Keratinocyte (primary cell): ENCODE data around the gene SYT8. TPM values are rescaled to one million over a fixed set of nuclear protein-coding genes. Genes with fewer than 3 reads are reported as not detected.

ENCODE experiments used
- DNase-seq: peaks from one replicate; pipeline ENCODE4 v3.0.0-alpha.2; 2011; ENCODE audit warnings: low read depth, missing footprints, low spot score
- FAIRE-seq: peaks from 2 replicates; lab custom pipeline; 2011; peaks lifted over from hg19 to GRCh38; lab: Jason Lieb, UNC
- H2AFZ ChIP-seq: 2 replicates; pipeline ENCODE4 v1.6.0; 2012; ENCODE audit warnings: low read length, control low read depth, inconsistent platforms; ENCODE audit not compliant: control insufficient read depth
- H3K27ac ChIP-seq: 2 replicates; pipeline ENCODE4 v1.5.1; 2011; ENCODE audit warnings: low read length; ENCODE audit not compliant: control insufficient read depth, insufficient read depth
- H3K27me3 ChIP-seq: 3 replicates; pipeline ENCODE4 v1.6.0; 2011; ENCODE audit warnings: low read length; ENCODE audit not compliant: control insufficient read depth, insufficient read depth; ENCODE audit errors: extremely low read depth
- H3K36me3 ChIP-seq, 2 experiments: 2 replicates in 1 of 2; 3 replicates in 1 of 2; pipeline ENCODE4 v1.5.1; 2011; ENCODE audit warnings: low read length in 2 of 2, mild to moderate bottlenecking in 1 of 2; ENCODE audit not compliant: control insufficient read depth in 2 of 2, insufficient read depth in 2 of 2; ENCODE audit errors: extremely low read depth in 1 of 2
- H3K4me1 ChIP-seq: 3 replicates; pipeline ENCODE4 v1.5.1; 2011; ENCODE audit warnings: low read length; ENCODE audit not compliant: control insufficient read depth, insufficient read depth; ENCODE audit errors: extremely low read depth
- H3K4me2 ChIP-seq: 3 replicates; pipeline ENCODE4 v1.6.0; 2011; ENCODE audit warnings: low read depth, low read length; ENCODE audit not compliant: control insufficient read depth, insufficient read depth; ENCODE audit errors: extremely low read depth
- H3K4me3 ChIP-seq, 3 experiments: fragments of 200-600 bp in 1 of 3; sonication (generic) in 1 of 3; 2 replicates in 2 of 3; 3 replicates in 1 of 3; pipeline ENCODE4 v1.5.1; 2011 to 2016; ENCODE audit warnings: low read length in 3 of 3, mild to moderate bottlenecking in 3 of 3, control low read depth in 2 of 3, inconsistent platforms in 1 of 3, low read depth in 1 of 3, mixed read lengths in 1 of 3, mixed run types in 1 of 3, moderate library complexity in 1 of 3; ENCODE audit not compliant: control insufficient read depth in 2 of 3, insufficient read depth in 2 of 3; ENCODE audit errors: extremely low read depth in 1 of 3
- H3K79me2 ChIP-seq: 2 replicates; pipeline ENCODE4 v1.6.0; 2012; ENCODE audit warnings: low read length; ENCODE audit not compliant: control insufficient read depth, insufficient read depth
- H3K9ac ChIP-seq: 3 replicates; pipeline ENCODE4 v1.6.0; 2011; ENCODE audit warnings: low read length; ENCODE audit not compliant: control insufficient read depth, insufficient read depth; ENCODE audit errors: extremely low read depth
- H3K9me1 ChIP-seq: 3 replicates; pipeline ENCODE4 v1.6.0; 2011; ENCODE audit warnings: low read length; ENCODE audit not compliant: control insufficient read depth, insufficient read depth; ENCODE audit errors: extremely low read depth
- H3K9me3 ChIP-seq: 2 replicates; pipeline ENCODE4 v1.5.1; 2012; ENCODE audit warnings: low read depth, low read length; ENCODE audit not compliant: control insufficient read depth
- H4K20me1 ChIP-seq: 3 replicates; pipeline ENCODE4 v1.6.0; 2011; ENCODE audit warnings: low read length; ENCODE audit not compliant: control insufficient read depth, insufficient read depth; ENCODE audit errors: extremely low read depth
- CTCF ChIP-seq, 3 experiments: IDR thresholded peaks in 1 of 3; conservative IDR thresholded peaks in 1 of 3; optimal IDR thresholded peaks in 1 of 3; 2 replicates in 2 of 3; 3 replicates in 1 of 3; pipeline versions ENCODE3 to v1.5.1; 2011; ENCODE audit warnings: low read length in 3 of 3, mild to moderate bottlenecking in 3 of 3, moderate library complexity in 2 of 3, control low read depth in 1 of 3, inconsistent platforms in 1 of 3; ENCODE audit not compliant: insufficient read depth in 2 of 3; ENCODE audit errors: extremely low read depth in 1 of 3
- EZH2 ChIP-seq: IDR thresholded peaks from one replicate; pipeline ENCODE4 v1.6.1; 2012; ENCODE audit warnings: inconsistent platforms, mild to moderate bottlenecking, low read length, moderate library complexity
- dilution Hi-C: fragments of 300-500 bp; cut with MboI; formaldehyde crosslinking; loops from one replicate; pipeline ENCODE4 v1.7.0; 2020; ENCODE audit warnings: low sequenced_read_pairs; ENCODE audit not compliant: extremely low pct_ligation_motif_present
- polyA plus RNA-seq, 5 experiments: library from polyadenylated mRNA; depleted of rRNA in 3 of 5; stranded (reverse) in 3 of 5; stranded (forward) in 1 of 5; unstranded in 1 of 5; fragments of >200 nt; gene quantifications; 1 replicate in 1 of 5; 2 replicates in 3 of 5; 3 replicates in 1 of 5; pipeline versions ENCODE4 v1.2.1 to v1.2.3, GENCODE V29; 2011 to 2012; ENCODE audit warnings: missing spikeins in 2 of 5, low read depth in 1 of 5, low replicate concordance in 1 of 5

The SYT8 gene
- polyA plus RNA-seq, 1 donor (not counting 4 experiments of a cell fraction or from before 2014, with no cell fraction given): 19.3 TPM

DNA sequence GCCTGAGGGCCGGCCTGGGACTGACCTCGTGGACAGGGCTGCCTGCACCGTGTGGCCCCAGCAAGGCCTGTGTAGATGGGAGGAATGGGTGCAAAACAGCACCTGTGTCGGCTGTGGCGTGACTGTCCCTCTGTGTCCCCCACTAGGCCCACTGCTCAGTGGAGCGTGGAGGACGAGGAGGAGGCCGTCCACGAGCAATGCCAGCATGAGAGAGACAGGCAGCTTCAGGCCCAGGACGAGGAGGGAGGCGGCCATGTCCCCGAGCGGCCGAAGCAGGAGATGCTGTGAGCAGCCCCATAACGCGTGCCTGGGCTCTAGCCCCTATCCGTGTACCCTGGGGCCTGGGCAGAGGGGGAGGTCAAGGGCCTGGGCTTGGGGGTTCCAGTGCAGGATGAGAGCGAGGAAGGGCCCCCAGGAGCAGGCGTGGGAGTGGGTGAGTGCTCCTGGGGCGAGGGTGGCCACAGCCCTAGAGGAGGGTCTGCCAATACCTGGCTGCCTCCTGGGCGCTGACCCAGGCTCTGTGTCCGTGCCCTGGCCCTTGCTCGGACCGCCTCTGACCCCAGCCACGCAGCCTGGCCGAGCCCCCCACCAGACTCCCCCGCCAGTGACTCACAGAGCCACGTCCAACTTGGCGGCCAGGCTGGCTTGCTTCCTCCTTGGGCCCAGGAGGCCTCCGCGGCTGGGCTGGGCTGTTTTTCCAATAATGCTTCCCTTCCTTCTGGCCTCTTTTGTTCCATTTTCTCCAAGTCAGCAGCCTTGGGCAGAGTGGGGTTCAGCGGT lies 45.3 kb downstream of the SYT8 start:
- FAIRE-seq (no peak), DNase-seq (no peak)
- dilution Hi-C loops: no loop called here
- Histone ChIP-seq H4K20me1 (no peaks in the 10 kb centered on the region), H3K4me2 (no peak overlapping the region), H3K27ac (no peak overlapping the region), H3K4me1 (peaks cover 19% of the 10 kb centered on the region), H2AFZ (no peak overlapping the region), H3K9me3 (no peaks in the 10 kb centered on the region), H3K9ac (no peak overlapping the region), H3K4me3 (no peak overlapping the region), H3K36me3 (no peaks in the 10 kb centered on the region), H3K9me1 (no peaks in the 10 kb centered on the region), H3K79me2 (no peaks in the 10 kb centered on the region), H3K27me3 (peaks cover 6% of the 10 kb centered on the region)
- no peak for TF ChIP-seq CTCF (optimal IDR thresholded peaks at IDR 0.05 in 1 of 3, IDR thresholded peaks at IDR 0.05 in 1 of 3, conservative IDR thresholded peaks at IDR 0.05 in 1 of 3; ENCODE audit: extremely low read depth in 1 of 3, insufficient read depth in 2 of 3, low read length in 3 of 3)
- no peak for TF ChIP-seq EZH2

DNA sequence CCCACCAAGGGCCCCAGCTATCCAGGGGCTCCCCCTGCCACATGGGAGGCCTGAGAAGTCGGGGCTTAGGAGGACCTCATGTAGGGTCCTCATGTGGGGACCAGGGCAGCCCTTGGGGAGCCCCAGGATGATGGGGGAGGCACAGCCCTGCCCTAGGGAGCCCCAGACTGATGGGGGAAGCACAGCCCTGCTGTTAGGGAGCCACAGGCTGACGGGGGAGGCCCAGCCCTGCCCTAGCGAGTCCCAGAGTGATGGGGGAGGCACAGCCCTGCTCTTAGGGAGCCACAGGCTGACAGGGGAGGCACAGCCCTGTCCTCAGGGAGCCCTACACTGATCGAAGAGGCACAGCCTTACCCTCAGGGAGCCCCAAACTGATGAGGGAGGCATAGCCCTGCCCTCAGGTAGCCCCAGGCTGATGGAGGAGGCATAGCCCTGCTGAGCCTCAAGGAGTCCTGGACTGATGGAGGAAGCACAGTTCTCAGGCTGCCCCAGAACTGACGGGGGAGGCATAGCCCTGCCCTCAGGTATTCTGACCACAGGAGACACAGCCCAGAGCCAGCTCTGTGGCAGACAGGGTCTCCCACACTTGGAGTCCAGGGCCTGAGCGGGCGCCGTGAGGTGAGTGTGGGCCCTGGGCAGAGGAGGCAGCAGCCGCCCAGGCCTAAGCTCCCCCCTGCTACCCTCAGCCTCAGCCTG lies 46.1 kb downstream of the SYT8 start:
- TF ChIP-seq CTCF (optimal IDR thresholded peaks at IDR 0.05 in 1 of 3, IDR thresholded peaks at IDR 0.05 in 1 of 3, conservative IDR thresholded peaks at IDR 0.05 in 1 of 3; ENCODE audit: extremely low read depth in 1 of 3, insufficient read depth in 2 of 3, low read length in 3 of 3) (no peak), EZH2 (no peak)
- Histone ChIP-seq H3K79me2 (no peaks in the 10 kb centered on the region), H3K9me1 (no peaks in the 10 kb centered on the region), H3K9ac (no peak overlapping the region), H3K27ac (no peak overlapping the region), H2AFZ (no peak overlapping the region), H3K27me3 (peaks cover 6% of the 10 kb centered on the region), H3K9me3 (no peaks in the 10 kb centered on the region), H4K20me1 (no peaks in the 10 kb centered on the region), H3K4me1 (peaks cover 15% of the 10 kb centered on the region), H3K36me3 (no peaks in the 10 kb centered on the region), H3K4me2 (no peak overlapping the region), H3K4me3 (no peak overlapping the region)
- dilution Hi-C loops: no loop called here
- no peak for FAIRE-seq
- no peak for DNase-seq
